A549 treated with RU486 at 1 μM for 4 hours (cell line): ENCODE results near the gene GJB4. TPM values are rescaled to one million over a fixed set of nuclear protein-coding genes. Genes with fewer than 3 reads are reported as not detected.

Experiments
- total RNA-seq: library from RNA; stranded (reverse); fragments of 200-300 nt; extraction: Qiagen RNA extraction; gene quantifications from 5 replicates; pipeline ENCODE4 v1.2.3, GENCODE V29; 2022; ENCODE audit warnings: low read depth

The GJB4 gene
- total RNA-seq: 0.07 to 0.13 TPM (median 0.13 TPM) in 3 of 5 replicates, not detected in the others

DNA sequence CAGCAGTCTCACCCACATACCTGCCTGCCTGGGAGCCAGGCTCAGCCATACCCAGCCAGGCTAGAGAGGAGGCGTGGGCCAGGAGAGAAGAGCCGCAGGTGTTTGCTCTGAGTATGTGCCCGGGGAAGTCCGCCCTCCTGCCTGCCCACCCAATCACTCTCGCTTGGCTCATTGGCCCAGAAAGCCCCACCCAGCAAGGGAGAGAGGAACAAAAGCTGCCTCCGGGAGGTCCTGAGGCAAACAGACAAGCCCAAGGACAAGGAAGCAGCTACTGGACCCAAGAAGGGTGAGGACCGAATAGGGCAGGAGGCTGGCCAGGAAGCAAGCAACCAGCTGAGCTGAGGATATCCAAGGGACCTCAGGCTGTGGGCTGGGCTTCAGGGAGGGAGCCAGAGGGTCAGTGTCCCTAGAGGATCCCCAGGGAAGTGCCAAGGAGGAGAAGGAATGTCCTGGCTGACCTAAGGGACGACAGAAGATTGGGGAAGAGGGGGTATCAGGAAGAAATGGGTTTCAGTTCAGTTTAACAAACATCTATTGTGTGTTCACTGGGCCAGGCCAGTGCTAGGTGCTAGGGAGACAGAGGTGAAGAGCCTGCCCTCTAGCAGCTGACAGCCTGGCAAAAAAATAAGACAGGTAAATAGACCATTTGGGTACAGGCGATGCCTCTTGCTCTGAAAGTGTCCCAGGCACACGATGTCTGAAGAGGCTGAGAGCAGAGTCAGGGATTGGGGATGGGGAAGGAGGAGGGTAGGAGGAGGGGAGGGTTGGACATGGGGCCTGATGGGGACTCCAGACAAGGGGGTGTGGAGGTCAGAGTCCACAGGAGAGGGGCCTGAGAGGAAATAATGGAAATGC lies at the start of gene GJB4:
GJB4 (plus strand) TSS at position 238 of the 855 bp plus-strand sequence. CDS start 1,515 bp downstream, outside the sequence.

DNA sequence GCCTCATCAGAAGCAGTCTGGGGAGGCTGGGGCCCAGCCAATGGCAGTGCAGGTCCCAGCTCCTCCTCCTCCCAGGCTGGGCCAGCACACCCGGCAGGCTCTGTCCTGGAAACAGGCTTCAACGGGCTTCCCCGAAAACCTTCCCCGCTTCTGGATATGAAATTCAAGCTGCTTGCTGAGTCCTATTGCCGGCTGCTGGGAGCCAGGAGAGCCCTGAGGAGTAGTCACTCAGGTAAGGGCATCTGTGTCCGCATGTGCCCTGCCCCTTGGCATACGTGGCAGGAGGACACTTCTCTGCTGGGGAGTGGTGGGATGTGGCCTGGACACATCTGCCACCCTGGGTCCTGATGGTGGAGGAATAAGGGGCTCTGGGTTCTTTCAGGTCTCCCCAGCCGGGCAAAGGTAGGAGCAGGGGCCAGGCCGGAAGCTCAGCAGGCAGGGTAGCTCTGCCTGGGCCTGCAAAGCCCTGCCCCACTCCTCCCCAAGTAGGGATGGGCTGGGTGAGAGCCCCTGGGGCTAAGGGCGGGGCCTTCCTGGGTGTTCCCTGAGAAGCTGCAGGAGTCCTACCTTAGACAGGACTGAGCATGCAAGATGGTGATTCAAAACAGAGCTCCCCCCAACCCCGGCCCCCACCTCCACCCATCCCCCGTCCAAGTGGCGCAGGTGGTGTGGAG lies 4.4 kb upstream of the GJB4 start, which contains the start of gene GJB5:
GJB5 (plus strand) TSS at position 84 of the 674 bp plus-strand sequence. CDS start 2,284 bp downstream, outside the sequence.

DNA sequence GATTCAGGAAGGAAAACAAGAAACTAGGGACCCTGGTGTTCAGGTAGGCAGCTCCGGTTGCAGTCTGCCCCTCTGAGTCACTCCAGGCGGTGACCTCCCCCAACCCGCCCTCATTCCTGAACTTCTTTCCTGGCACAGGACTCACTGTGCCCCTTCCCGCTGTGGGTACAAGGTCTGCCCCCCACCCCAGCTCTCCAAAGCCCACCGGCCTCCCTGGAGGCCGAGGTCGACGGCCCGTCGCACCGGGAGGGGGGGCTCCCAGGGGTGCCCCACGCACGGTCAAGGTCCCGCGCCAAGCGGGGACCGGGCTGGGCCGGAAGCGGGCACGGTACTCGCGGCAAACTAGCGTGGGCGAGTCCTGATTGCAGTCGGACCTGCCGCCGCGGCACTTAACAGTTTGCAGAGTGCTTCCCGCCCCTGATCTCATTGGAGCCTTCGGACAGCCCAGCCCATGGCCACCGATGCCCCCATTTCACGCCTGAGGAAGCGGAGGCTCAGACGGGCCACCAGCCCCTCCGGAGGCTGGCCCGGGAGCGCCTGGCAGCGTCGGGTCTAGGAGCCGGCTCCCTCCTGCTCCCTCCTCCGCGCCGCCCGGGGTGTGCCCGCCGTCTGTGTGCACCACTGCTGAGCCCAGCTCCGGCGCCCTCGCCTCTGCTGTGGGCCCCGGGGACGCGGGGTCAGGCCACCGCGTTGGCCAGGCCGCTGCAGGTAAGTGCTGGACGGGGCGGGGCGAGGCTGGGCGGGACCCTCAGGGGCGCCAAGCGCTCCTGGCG lies 21.7 kb downstream of the GJB4 start, which contains the start of gene GJB3:
GJB3 (plus strand) TSS at position 144 of the 773 bp plus-strand sequence. CDS start 3,549 bp downstream, outside the sequence.

DNA sequence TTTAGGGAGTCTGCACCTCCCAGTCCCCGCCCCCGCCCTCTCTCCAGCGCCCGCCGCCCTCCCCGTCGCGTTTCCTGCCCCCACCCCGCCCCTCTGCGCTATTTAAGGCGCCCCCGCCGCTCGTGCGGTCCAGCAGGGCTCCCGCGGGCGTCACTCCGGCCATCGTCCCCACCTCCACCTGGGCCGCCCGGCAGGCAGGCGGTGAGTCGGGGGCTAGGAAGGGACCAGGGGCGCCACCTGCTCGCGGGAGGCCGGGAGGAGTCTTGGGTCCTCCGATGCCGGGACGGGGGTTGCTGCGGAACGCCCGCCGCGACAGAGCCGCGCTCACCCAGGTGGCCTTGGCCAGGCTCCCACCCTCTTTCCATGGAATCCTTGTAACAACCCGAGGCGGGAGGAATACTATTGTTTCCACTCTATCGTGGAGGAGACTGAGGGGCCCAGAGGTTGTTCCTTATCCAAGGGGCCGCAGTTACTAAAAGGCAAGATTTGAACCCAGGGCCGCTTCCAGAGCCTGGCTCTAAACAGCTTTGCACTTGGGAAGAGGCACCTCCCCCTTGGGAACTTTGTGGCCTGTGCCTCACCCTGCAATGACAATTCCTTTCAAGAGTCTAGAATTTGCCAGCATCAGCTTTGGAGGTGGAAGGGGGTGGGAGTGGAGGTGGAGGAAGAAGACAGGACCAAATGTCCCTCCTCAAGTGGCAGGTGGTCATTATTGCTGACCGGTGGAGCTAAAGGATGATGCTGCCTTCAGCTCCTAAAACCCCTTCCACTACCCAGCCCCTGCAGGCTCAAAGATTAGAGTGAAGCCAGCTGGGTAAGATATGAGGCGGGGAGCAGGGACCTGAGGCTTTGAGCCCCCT lies 33.6 kb downstream of the GJB4 start, which contains the start of gene GJA4:
GJA4 (plus strand) TSS at position 132 of the 860 bp plus-strand sequence. CDS start 1,215 bp downstream, outside the sequence.

Other genes with a start within 250 kb of the GJB4 start
- 0.07 TPM in 1 of 5 replicates, not detected in the others for gene GJB5, start 4.7 kb upstream of the GJB4 start, total RNA-seq
- gene GJB3, start 21.5 kb downstream of the GJB4 start, total RNA-seq: 3.6 to 9.0 TPM (median 6.3 TPM) in 5 replicates
- gene GJA4, start 33.3 kb downstream of the GJB4 start, total RNA-seq: not detected in 5 replicates
- gene SMIM12, start 100.0 kb downstream of the GJB4 start, total RNA-seq: 44.4 to 55.5 TPM (median 54.0 TPM) in 5 replicates
- 0.17 to 0.25 TPM (median 0.19 TPM) in 5 replicates for gene DLGAP3, start 169.9 kb downstream of the GJB4 start, total RNA-seq
- 13.9 to 18.8 TPM (median 15.4 TPM) in 5 replicates for gene TMEM35B, start 225.6 kb downstream of the GJB4 start, total RNA-seq